Measurements from ENCODE around the gene WDPCP.

The WDPCP gene

GRCh38 chr2:63320669-63321068 lies 267.6 kb downstream of the WDPCP start:
- Histone ChIP-seq H3K36me3 (ENCODE audit: control insufficient read depth, low read length) (no peaks in the 10 kb centered on the region), H3K4me1 (ENCODE audit: control insufficient read depth, low read length) (no peaks in the 10 kb centered on the region), H3K27ac (ENCODE audit: low read depth, low read length) (no peak overlapping the region), H3K9me2 (replicated peaks; ENCODE audit: control insufficient read depth, low read length) (no peaks in the 10 kb centered on the region), H3K9me3 (ENCODE audit: control insufficient read depth, insufficient read depth, low read length) (no peaks in the 10 kb centered on the region), H3F3A (ENCODE audit: control insufficient read depth, insufficient read depth) (no peaks in the 10 kb centered on the region), H4K20me1 (ENCODE audit: control insufficient read depth, insufficient read depth, low read depth, low read length) (no peaks in the 10 kb centered on the region), H3K27me3 (ENCODE audit: control insufficient read depth, low read length) (no peaks in the 10 kb centered on the region), H3K4me2 (ENCODE audit: low read length) (no peak overlapping the region), H3K4me3 (ENCODE audit: low read length) (no peak overlapping the region), H3K79me2 (ENCODE audit: control insufficient read depth, low read length) (no peaks in the 10 kb centered on the region)
- no peak for TF ChIP-seq EZH2phosphoT487 (IDR thresholded peaks at IDR 0.05; ENCODE audit: borderline replicate concordance, low read length)
- TF ChIP-seq CTCF (IDR thresholded peaks at IDR 0.05; ENCODE audit: low read depth, low read length, poor library complexity, severe bottlenecking): no peak

GRCh38 chr2:63310614-63311013 lies 277.7 kb downstream of the WDPCP start:
- H3K4me1 ChIP-seq (ENCODE audit: control insufficient read depth, low read length): no peaks in the 10 kb centered on the region
- TF ChIP-seq EZH2phosphoT487 (IDR thresholded peaks at IDR 0.05; ENCODE audit: borderline replicate concordance, low read length): no peak
- TF ChIP-seq CTCF (IDR thresholded peaks at IDR 0.05; ENCODE audit: low read depth, low read length, poor library complexity, severe bottlenecking): no peak
- H3K36me3 ChIP-seq (ENCODE audit: control insufficient read depth, low read length): no peaks in the 10 kb centered on the region
- H3K9me3 ChIP-seq (ENCODE audit: control insufficient read depth, insufficient read depth, low read length): no peaks in the 10 kb centered on the region
- H3K9me2 ChIP-seq (replicated peaks; ENCODE audit: control insufficient read depth, low read length): no peaks in the 10 kb centered on the region
- no peaks in the 10 kb centered on the region for H3K79me2 ChIP-seq (ENCODE audit: control insufficient read depth, low read length)
- H3K4me2 ChIP-seq (ENCODE audit: low read length): no peak overlapping the region
- no peak overlapping the region for H3K4me3 ChIP-seq (ENCODE audit: low read length)
- H4K20me1 ChIP-seq (ENCODE audit: control insufficient read depth, insufficient read depth, low read depth, low read length): no peaks in the 10 kb centered on the region
- no peak overlapping the region for H3K27ac ChIP-seq (ENCODE audit: low read depth, low read length)
- H3F3A ChIP-seq (ENCODE audit: control insufficient read depth, insufficient read depth): no peaks in the 10 kb centered on the region
- H3K27me3 ChIP-seq (ENCODE audit: control insufficient read depth, low read length): no peaks in the 10 kb centered on the region

- Histone ChIP-seq H3K27me3 (ENCODE audit: control insufficient read depth, low read length) (no peaks in the 10 kb centered on the region), H3K9me2 (replicated peaks; ENCODE audit: control insufficient read depth, low read length) (no peaks in the 10 kb centered on the region), H3K4me2 (ENCODE audit: low read length) (no peak overlapping the region), H3K79me2 (ENCODE audit: control insufficient read depth, low read length) (no peaks in the 10 kb centered on the region), H3K27ac (ENCODE audit: low read depth, low read length) (no peak overlapping the region), H3K36me3 (ENCODE audit: control insufficient read depth, low read length) (no peaks in the 10 kb centered on the region), H3K9me3 (ENCODE audit: control insufficient read depth, insufficient read depth, low read length) (peaks cover 45% of the 10 kb centered on the region), H3K4me1 (ENCODE audit: control insufficient read depth, low read length) (no peaks in the 10 kb centered on the region), H3F3A (ENCODE audit: control insufficient read depth, insufficient read depth) (no peaks in the 10 kb centered on the region), H3K4me3 (ENCODE audit: low read length) (no peak overlapping the region), H4K20me1 (ENCODE audit: control insufficient read depth, insufficient read depth, low read depth, low read length) (no peaks in the 10 kb centered on the region)
- TF ChIP-seq EZH2phosphoT487 (IDR thresholded peaks at IDR 0.05; ENCODE audit: borderline replicate concordance, low read length): no peak
- TF ChIP-seq CTCF (IDR thresholded peaks at IDR 0.05; ENCODE audit: low read depth, low read length, poor library complexity, severe bottlenecking): no peak
These were observed 286.8 kb downstream of the WDPCP start for GRCh38 chr2:63301481-63301880.

GRCh38 chr2:63300835-63301234 lies 287.4 kb downstream of the WDPCP start:
- H3K4me2 ChIP-seq (ENCODE audit: low read length): no peak overlapping the region

More at GRCh38 chr2:63300835-63301234, 287.4 kb downstream of the WDPCP start:
- Histone ChIP-seq H3K36me3 (ENCODE audit: control insufficient read depth, low read length) (no peaks in the 10 kb centered on the region), H3F3A (ENCODE audit: control insufficient read depth, insufficient read depth) (no peaks in the 10 kb centered on the region), H3K9me2 (replicated peaks; ENCODE audit: control insufficient read depth, low read length) (no peaks in the 10 kb centered on the region), H4K20me1 (ENCODE audit: control insufficient read depth, insufficient read depth, low read depth, low read length) (no peaks in the 10 kb centered on the region), H3K4me1 (ENCODE audit: control insufficient read depth, low read length) (no peaks in the 10 kb centered on the region), H3K27me3 (ENCODE audit: control insufficient read depth, low read length) (no peaks in the 10 kb centered on the region), H3K4me3 (ENCODE audit: low read length) (no peak overlapping the region), H3K27ac (ENCODE audit: low read depth, low read length) (no peak overlapping the region), H3K79me2 (ENCODE audit: control insufficient read depth, low read length) (no peaks in the 10 kb centered on the region), H3K9me3 (ENCODE audit: control insufficient read depth, insufficient read depth, low read length) (peaks cover 45% of the 10 kb centered on the region)
- TF ChIP-seq CTCF (IDR thresholded peaks at IDR 0.05; ENCODE audit: low read depth, low read length, poor library complexity, severe bottlenecking) (peak; percentile 61), EZH2phosphoT487 (IDR thresholded peaks at IDR 0.05; ENCODE audit: borderline replicate concordance, low read length) (no peak)
